Measurements from ENCODE around the gene ETNK2. TPM values are rescaled to one million over a fixed set of nuclear protein-coding genes. Genes with fewer than 3 reads are reported as not detected.
"Not testable (repeated sequence)": the region's sequence is repeated elsewhere in the genome, so short reads cannot be mapped to it uniquely, and the experiment has no call there.

The ETNK2 gene
- polyA plus RNA-seq, 2 donors = 9.5 to 16.1 TPM

- 75 to 77% methylated on average over 15 of the region's 15 CpGs for WGBS, 2 donors
- peaks cover 4% of the 10 kb centered on the region in 2 donors for H3K4me1 ChIP-seq (ENCODE audit: control insufficient read depth in 2 of 2, insufficient read depth in 2 of 2, low read length in 1 of 2)
- H3K4me3 ChIP-seq (ENCODE audit: low read depth in 1 of 2, low read length in 2 of 2) = no peak overlapping the region
- H3K27ac ChIP-seq (ENCODE audit: low read depth in 2 of 2, low read length in 1 of 2) = no peak overlapping the region
- no peaks in the 10 kb centered on the region for H3K9me3 ChIP-seq (ENCODE audit: control insufficient read depth in 2 of 2, insufficient read depth in 1 of 2, low read depth in 1 of 2, low read length in 1 of 2)
- H3K36me3 ChIP-seq (ENCODE audit: control insufficient read depth in 2 of 2, insufficient read depth in 2 of 2, low read length in 1 of 2) = no peaks in the 10 kb centered on the region
- no peaks in the 10 kb centered on the region for H3K27me3 ChIP-seq (ENCODE audit: control insufficient read depth in 1 of 2, insufficient read depth in 2 of 2, low read length in 2 of 2)
Observed at GRCh38 chr1:204094856-204095634, 56.8 kb downstream of the ETNK2 start.

- Histone ChIP-seq H3K9me3 (ENCODE audit: control insufficient read depth in 2 of 2, insufficient read depth in 1 of 2, low read depth in 1 of 2, low read length in 1 of 2) (no peaks in the 10 kb centered on the region), H3K4me3 (ENCODE audit: low read depth in 1 of 2, low read length in 2 of 2) (no peak overlapping the region), H3K36me3 (ENCODE audit: control insufficient read depth in 2 of 2, insufficient read depth in 2 of 2, low read length in 1 of 2) (no peaks in the 10 kb centered on the region), H3K27ac (ENCODE audit: low read depth in 2 of 2, low read length in 1 of 2) (no peak overlapping the region), H3K4me1 (ENCODE audit: control insufficient read depth in 2 of 2, insufficient read depth in 2 of 2, low read length in 1 of 2) (peaks cover 4 to 8% of the 10 kb centered on the region in 2 donors), H3K27me3 (ENCODE audit: control insufficient read depth in 1 of 2, insufficient read depth in 2 of 2, low read length in 2 of 2) (no peaks in the 10 kb centered on the region)
- WGBS, 2 donors = 57% methylated on average over 6 of the region's 6 CpGs
Observed at GRCh38 chr1:204094313-204094729, 57.5 kb downstream of the ETNK2 start.

GRCh38 chr1:204093781-204094180 is 58.1 kb downstream of the ETNK2 start:
- peaks cover 4 to 11% of the 10 kb centered on the region in 2 donors for H3K4me1 ChIP-seq (ENCODE audit: control insufficient read depth in 2 of 2, insufficient read depth in 2 of 2, low read length in 1 of 2)
- no peak overlapping the region for H3K4me3 ChIP-seq (ENCODE audit: low read depth in 1 of 2, low read length in 2 of 2)
- H3K36me3 ChIP-seq (ENCODE audit: control insufficient read depth in 2 of 2, insufficient read depth in 2 of 2, low read length in 1 of 2) = no peaks in the 10 kb centered on the region
- WGBS, 2 donors = 70 to 71% methylated on average over 2 of the region's 2 CpGs
- H3K27me3 ChIP-seq (ENCODE audit: control insufficient read depth in 1 of 2, insufficient read depth in 2 of 2, low read length in 2 of 2) = no peaks in the 10 kb centered on the region
- H3K27ac ChIP-seq (ENCODE audit: low read depth in 2 of 2, low read length in 1 of 2) = no peak overlapping the region
- no peaks in the 10 kb centered on the region for H3K9me3 ChIP-seq (ENCODE audit: control insufficient read depth in 2 of 2, insufficient read depth in 1 of 2, low read depth in 1 of 2, low read length in 1 of 2)

GRCh38 chr1:204093421-204093717 is 58.5 kb downstream of the ETNK2 start:
- no peaks in the 10 kb centered on the region for H3K27me3 ChIP-seq (ENCODE audit: control insufficient read depth in 1 of 2, insufficient read depth in 2 of 2, low read length in 2 of 2)
- no peak overlapping the region for H3K27ac ChIP-seq (ENCODE audit: low read depth in 2 of 2, low read length in 1 of 2)
- peaks cover 6 to 11% of the 10 kb centered on the region in 2 donors for H3K4me1 ChIP-seq (ENCODE audit: control insufficient read depth in 2 of 2, insufficient read depth in 2 of 2, low read length in 1 of 2)
- no peaks in the 10 kb centered on the region for H3K36me3 ChIP-seq (ENCODE audit: control insufficient read depth in 2 of 2, insufficient read depth in 2 of 2, low read length in 1 of 2)
- no peaks in the 10 kb centered on the region for H3K9me3 ChIP-seq (ENCODE audit: control insufficient read depth in 2 of 2, insufficient read depth in 1 of 2, low read depth in 1 of 2, low read length in 1 of 2)
- no peak overlapping the region for H3K4me3 ChIP-seq (ENCODE audit: low read depth in 1 of 2, low read length in 2 of 2)
- 52 to 71% methylated on average over 4 of the region's 4 CpGs for WGBS, 2 donors

- Histone ChIP-seq H3K9me3 (ENCODE audit: control insufficient read depth in 2 of 2, insufficient read depth in 1 of 2, low read depth in 1 of 2, low read length in 1 of 2) (no peaks in the 10 kb centered on the region), H3K4me1 (ENCODE audit: control insufficient read depth in 2 of 2, insufficient read depth in 2 of 2, low read length in 1 of 2) (peaks cover 7 to 14% of the 10 kb centered on the region in 2 donors), H3K4me3 (ENCODE audit: low read depth in 1 of 2, low read length in 2 of 2) (no peak overlapping the region), H3K36me3 (ENCODE audit: control insufficient read depth in 2 of 2, insufficient read depth in 2 of 2, low read length in 1 of 2) (no peaks in the 10 kb centered on the region), H3K27me3 (ENCODE audit: control insufficient read depth in 1 of 2, insufficient read depth in 2 of 2, low read length in 2 of 2) (no peaks in the 10 kb centered on the region), H3K27ac (ENCODE audit: low read depth in 2 of 2, low read length in 1 of 2) (no peak overlapping the region)
- WGBS, 2 donors = 64 to 74% methylated on average over 12 of the region's 12 CpGs
Observed at GRCh38 chr1:204092632-204093420, 59.0 kb downstream of the ETNK2 start.

GRCh38 chr1:204091787-204092312 is 60.0 kb downstream of the ETNK2 start:
- Histone ChIP-seq H3K4me1 (ENCODE audit: control insufficient read depth in 2 of 2, insufficient read depth in 2 of 2, low read length in 1 of 2) (peaks cover 7 to 21% of the 10 kb centered on the region in 2 donors), H3K9me3 (ENCODE audit: control insufficient read depth in 2 of 2, insufficient read depth in 1 of 2, low read depth in 1 of 2, low read length in 1 of 2) (no peaks in the 10 kb centered on the region), H3K27ac (ENCODE audit: low read depth in 2 of 2, low read length in 1 of 2) (no peak overlapping the region), H3K27me3 (ENCODE audit: control insufficient read depth in 1 of 2, insufficient read depth in 2 of 2, low read length in 2 of 2) (no peaks in the 10 kb centered on the region), H3K4me3 (ENCODE audit: low read depth in 1 of 2, low read length in 2 of 2) (no peak overlapping the region), H3K36me3 (ENCODE audit: control insufficient read depth in 2 of 2, insufficient read depth in 2 of 2, low read length in 1 of 2) (no peaks in the 10 kb centered on the region)
- WGBS, 2 donors = 86 to 89% methylated on average over 5 of the region's 5 CpGs

- H3K4me3 ChIP-seq (ENCODE audit: low read depth in 1 of 2, low read length in 2 of 2) = no peak overlapping the region
Observed at GRCh38 chr1:204091066-204091465, 60.8 kb downstream of the ETNK2 start.

GRCh38 chr1:204090132-204090531 is 61.7 kb downstream of the ETNK2 start:
- WGBS, 2 donors = 93 to 96% methylated on average over 3 of the region's 3 CpGs
- not testable (repeated sequence) for H3K4me3 ChIP-seq (ENCODE audit: low read depth in 1 of 2, low read length in 2 of 2); H3K27me3 ChIP-seq (ENCODE audit: control insufficient read depth in 1 of 2, insufficient read depth in 2 of 2, low read length in 2 of 2); H3K9me3 ChIP-seq (ENCODE audit: control insufficient read depth in 2 of 2, insufficient read depth in 1 of 2, low read depth in 1 of 2, low read length in 1 of 2); H3K36me3 ChIP-seq (ENCODE audit: control insufficient read depth in 2 of 2, insufficient read depth in 2 of 2, low read length in 1 of 2)
- Histone ChIP-seq H3K4me1 (ENCODE audit: control insufficient read depth in 2 of 2, insufficient read depth in 2 of 2, low read length in 1 of 2) (peaks cover 7 to 21% of the 10 kb centered on the region in 2 donors), H3K27ac (ENCODE audit: low read depth in 2 of 2, low read length in 1 of 2) (peak overlapping the region in 1 of 2 donors; percentile 52)

More at GRCh38 chr1:204091066-204091465, 60.8 kb downstream of the ETNK2 start:
- Histone ChIP-seq H3K9me3 (ENCODE audit: control insufficient read depth in 2 of 2, insufficient read depth in 1 of 2, low read depth in 1 of 2, low read length in 1 of 2) (no peaks in the 10 kb centered on the region), H3K27ac (ENCODE audit: low read depth in 2 of 2, low read length in 1 of 2) (peak overlapping the region in 1 of 2 donors; percentile 16), H3K4me1 (ENCODE audit: control insufficient read depth in 2 of 2, insufficient read depth in 2 of 2, low read length in 1 of 2) (peaks cover 7 to 21% of the 10 kb centered on the region in 2 donors), H3K27me3 (ENCODE audit: control insufficient read depth in 1 of 2, insufficient read depth in 2 of 2, low read length in 2 of 2) (no peaks in the 10 kb centered on the region), H3K36me3 (ENCODE audit: control insufficient read depth in 2 of 2, insufficient read depth in 2 of 2, low read length in 1 of 2) (no peaks in the 10 kb centered on the region)
- whole genome bisulfite sequencing, 2 donors = 71 to 80% methylated on average over 7 of the region's 7 CpGs

- H3K4me1 ChIP-seq (ENCODE audit: control insufficient read depth in 2 of 2, insufficient read depth in 2 of 2, low read length in 1 of 2) = peaks cover 6 to 27% of the 10 kb centered on the region in 2 donors
- no peaks in the 10 kb centered on the region for H3K27me3 ChIP-seq (ENCODE audit: control insufficient read depth in 1 of 2, insufficient read depth in 2 of 2, low read length in 2 of 2)
- no peaks in the 10 kb centered on the region for H3K9me3 ChIP-seq (ENCODE audit: control insufficient read depth in 2 of 2, insufficient read depth in 1 of 2, low read depth in 1 of 2, low read length in 1 of 2)
- H3K27ac ChIP-seq (ENCODE audit: low read depth in 2 of 2, low read length in 1 of 2) = peak overlapping the region; percentile 50 to 79
- H3K36me3 ChIP-seq (ENCODE audit: control insufficient read depth in 2 of 2, insufficient read depth in 2 of 2, low read length in 1 of 2) = no peaks in the 10 kb centered on the region
- WGBS, 2 donors = 46 to 63% methylated on average over 14 to 15 of the region's 15 CpGs
- H3K4me3 ChIP-seq (ENCODE audit: low read depth in 1 of 2, low read length in 2 of 2) = no peak overlapping the region
Observed at GRCh38 chr1:204089044-204089751, 62.6 kb downstream of the ETNK2 start.
